ACC112 (cell line): ENCODE data around the gene CPNE4.
"Not testable (repeated sequence)": the region's sequence is repeated elsewhere in the genome, so short reads cannot be mapped to it uniquely, and the experiment has no call there.

Experiments used
- H2AFZ ChIP-seq: fragments of 200-600 bp; sonication (generic); one replicate; pipeline ENCODE4 v1.6.0; 2017; ENCODE audit warnings: antibody characterized with exemption, low read length; ENCODE audit not compliant: unreplicated experiment
- H3K27ac ChIP-seq: fragments of 200-600 bp; sonication (generic); 2 replicates; pipeline ENCODE4 v1.5.1; 2014; ENCODE audit warnings: low read depth, mild to moderate bottlenecking, antibody characterized with exemption, low read length, moderate library complexity
- H3K27me3 ChIP-seq: fragments of 200-600 bp; sonication (generic); 2 replicates; pipeline ENCODE4 v1.6.1; 2014; ENCODE audit warnings: mild to moderate bottlenecking, antibody characterized with exemption, low read length, moderate library complexity, mixed read lengths; ENCODE audit not compliant: insufficient read depth
- H3K36me3 ChIP-seq: fragments of 200-600 bp; sonication (generic); 2 replicates; pipeline ENCODE4 v1.6.1; 2016; ENCODE audit warnings: mild to moderate bottlenecking, antibody characterized with exemption, low read length, moderate library complexity, mixed read lengths; ENCODE audit not compliant: insufficient read depth
- H3K4me1 ChIP-seq: fragments of 200-600 bp; sonication (generic); one replicate; pipeline ENCODE4 v1.6.1; 2016; ENCODE audit warnings: low read length, mixed read lengths; ENCODE audit not compliant: insufficient read depth, unreplicated experiment, control insufficient read depth
- H3K4me3 ChIP-seq: fragments of 200-600 bp; sonication (generic); 2 replicates; pipeline ENCODE4 v1.5.1; 2014; ENCODE audit warnings: mild to moderate bottlenecking, low read depth, low read length
- H3K79me2 ChIP-seq: fragments of 200-600 bp; sonication (generic); one replicate; pipeline ENCODE4 v1.6.0; 2016; ENCODE audit warnings: low read length; ENCODE audit not compliant: control insufficient read depth, unreplicated experiment, insufficient read depth

Gene CPNE4

GRCh38 chr3:131995891-131996290, 38.9 kb downstream of the CPNE4 start:
- H3K27me3 ChIP-seq, result no peaks in the 10 kb centered on the region
- H3K4me3 ChIP-seq, result no peak overlapping the region
- no peaks in the 10 kb centered on the region for H3K79me2 ChIP-seq
- peaks cover 6% of the 10 kb centered on the region for H3K4me1 ChIP-seq
- H3K27ac ChIP-seq, result no peak overlapping the region
- H3K36me3 ChIP-seq, result no peaks in the 10 kb centered on the region
- H2AFZ ChIP-seq, result no peak overlapping the region

DNA sequence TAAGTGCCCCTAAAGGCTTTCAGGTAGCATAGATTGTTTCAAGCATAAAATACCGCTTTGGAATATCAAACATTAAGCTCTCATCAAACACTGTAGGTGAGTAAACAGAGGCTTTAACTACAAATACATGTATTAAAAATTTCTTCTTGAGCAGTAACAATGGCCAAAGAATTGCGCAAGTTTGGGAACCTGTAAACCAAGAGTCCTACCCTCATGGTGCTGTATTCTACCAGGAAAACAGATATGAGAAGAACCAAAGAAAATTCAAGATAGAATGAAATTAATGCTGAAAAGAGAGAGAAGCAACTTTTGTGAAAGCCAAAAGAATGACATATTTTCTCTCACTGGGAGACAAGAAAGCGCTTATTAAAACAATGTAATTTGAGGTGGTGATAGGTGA, 45.5 kb downstream of the CPNE4 start:
- Histone ChIP-seq H3K4me3 (no peak overlapping the region), H3K36me3 (no peaks in the 10 kb centered on the region), H3K27ac (no peak overlapping the region), H3K79me2 (no peaks in the 10 kb centered on the region), H3K27me3 (no peaks in the 10 kb centered on the region), H2AFZ (no peak overlapping the region), H3K4me1 (no peaks in the 10 kb centered on the region)

GRCh38 chr3:131988209-131988608, 46.6 kb downstream of the CPNE4 start:
- H3K4me3 ChIP-seq, result no peak overlapping the region
- H2AFZ ChIP-seq, result no peak overlapping the region
- no peak overlapping the region for H3K27ac ChIP-seq
- no peaks in the 10 kb centered on the region for H3K79me2 ChIP-seq
- H3K4me1 ChIP-seq, result no peaks in the 10 kb centered on the region
- H3K36me3 ChIP-seq, result no peaks in the 10 kb centered on the region
- H3K27me3 ChIP-seq, result no peaks in the 10 kb centered on the region

DNA sequence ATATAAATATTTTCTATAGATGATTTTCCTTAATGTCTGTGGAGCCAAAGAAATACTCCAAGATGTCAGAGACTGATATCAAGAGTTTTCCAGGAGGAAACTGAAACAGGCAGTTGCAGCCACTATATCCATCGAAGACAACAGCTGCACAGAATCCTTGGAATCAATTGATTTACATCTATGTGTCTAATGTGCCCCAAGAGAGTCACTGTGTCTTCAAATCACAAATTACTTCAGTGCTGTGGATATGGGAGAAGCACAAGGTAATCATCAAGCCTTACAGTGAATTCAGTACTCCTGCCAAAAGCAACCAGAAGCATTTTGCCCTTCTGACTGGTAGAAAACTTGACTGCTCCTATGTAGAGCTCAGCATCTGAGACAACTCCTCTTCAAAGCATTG, 51.1 kb downstream of the CPNE4 start:
- no peaks in the 10 kb centered on the region for H3K36me3 ChIP-seq
- H3K79me2 ChIP-seq, result no peaks in the 10 kb centered on the region
- no peak overlapping the region for H3K27ac ChIP-seq
- H3K4me3 ChIP-seq, result no peak overlapping the region
- no peak overlapping the region for H2AFZ ChIP-seq
- no peaks in the 10 kb centered on the region for H3K27me3 ChIP-seq
- no peaks in the 10 kb centered on the region for H3K4me1 ChIP-seq

DNA sequence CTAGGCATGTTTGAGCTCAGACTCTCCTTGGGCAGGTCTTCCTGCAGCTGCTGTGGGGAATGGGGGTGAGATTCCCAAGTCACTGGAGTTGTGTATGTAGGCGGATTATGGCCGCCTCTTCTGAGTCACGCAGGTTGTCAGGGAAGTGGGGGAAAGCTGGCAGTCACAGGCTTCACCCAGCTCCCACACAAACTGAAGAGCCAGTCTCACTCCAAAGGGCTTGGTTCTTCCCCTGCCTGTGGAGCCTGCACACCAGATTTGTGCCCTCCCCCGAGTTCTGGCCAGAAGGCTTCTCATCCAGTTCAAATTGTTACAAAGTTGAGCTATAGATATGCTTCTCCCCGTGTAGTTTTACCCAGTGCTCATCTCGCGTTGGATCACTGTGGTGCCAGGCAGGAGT, 53.5 kb downstream of the CPNE4 start:
- Histone ChIP-seq H3K36me3 (no peaks in the 10 kb centered on the region), H3K27me3 (no peaks in the 10 kb centered on the region), H3K4me3 (no peak overlapping the region), H3K4me1 (no peaks in the 10 kb centered on the region), H2AFZ (no peak overlapping the region), H3K79me2 (no peaks in the 10 kb centered on the region), H3K27ac (no peak overlapping the region)

DNA sequence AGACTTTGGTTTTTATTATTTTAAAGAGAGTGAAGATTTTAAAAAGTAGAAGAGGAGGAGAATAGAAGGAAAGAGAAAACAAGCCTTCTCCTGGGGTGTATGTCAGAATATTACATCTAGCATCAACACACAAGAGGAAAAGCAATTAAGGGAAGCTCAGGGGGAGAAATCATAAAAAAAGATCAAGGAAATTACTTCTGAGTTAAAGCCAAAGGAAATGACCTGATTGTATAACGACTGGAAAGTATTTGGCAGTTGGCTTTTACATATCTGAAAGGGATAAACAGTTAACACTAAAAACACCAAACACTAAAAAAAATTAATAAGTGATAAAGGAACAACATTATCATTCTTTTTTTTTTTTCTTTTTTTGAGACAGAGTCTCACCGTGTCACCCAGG, 58.4 kb downstream of the CPNE4 start:
- Histone ChIP-seq H3K4me1 (no peaks in the 10 kb centered on the region), H3K27me3 (no peaks in the 10 kb centered on the region), H2AFZ (no peak overlapping the region), H3K27ac (no peak overlapping the region), H3K4me3 (no peak overlapping the region), H3K79me2 (no peaks in the 10 kb centered on the region), H3K36me3 (no peaks in the 10 kb centered on the region)

- H3K27me3 ChIP-seq, result no peaks in the 10 kb centered on the region
- H3K4me1 ChIP-seq, result no peaks in the 10 kb centered on the region
- no peaks in the 10 kb centered on the region for H3K36me3 ChIP-seq
- H3K4me3 ChIP-seq, result no peak overlapping the region
- no peak overlapping the region for H2AFZ ChIP-seq
- no peaks in the 10 kb centered on the region for H3K79me2 ChIP-seq
- H3K27ac ChIP-seq, result no peak overlapping the region
These were observed 59.8 kb downstream of the CPNE4 start for GRCh38 chr3:131975047-131975446.

- Histone ChIP-seq H3K79me2 (no peaks in the 10 kb centered on the region), H3K27me3 (no peaks in the 10 kb centered on the region), H3K4me1 (no peaks in the 10 kb centered on the region), H3K27ac (no peak overlapping the region), H3K4me3 (no peak overlapping the region), H3K36me3 (no peaks in the 10 kb centered on the region), H2AFZ (no peak overlapping the region)
These were observed 61.1 kb downstream of the CPNE4 start for GRCh38 chr3:131973731-131974130.

DNA sequence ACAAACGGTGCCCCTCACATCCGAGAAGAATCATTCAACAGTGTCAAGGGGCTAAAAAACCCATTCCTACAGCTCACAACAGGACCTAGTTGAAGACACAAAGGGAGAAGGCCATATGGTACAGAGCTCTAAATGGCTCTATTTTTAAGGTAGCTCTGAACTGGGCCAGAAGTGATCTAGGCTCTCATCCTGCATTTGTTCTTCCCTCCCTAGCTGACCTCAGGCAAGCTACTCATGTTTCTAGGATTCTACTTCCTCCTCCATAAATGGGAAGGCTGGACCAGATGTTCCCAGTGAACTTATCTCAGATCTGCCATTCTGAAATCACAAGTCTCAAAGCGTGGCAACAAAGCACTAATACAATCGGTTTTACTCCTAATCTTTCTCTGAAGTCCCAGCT, 62.3 kb downstream of the CPNE4 start:
- Histone ChIP-seq H3K4me1 (no peaks in the 10 kb centered on the region), H3K4me3 (no peak overlapping the region), H3K36me3 (no peaks in the 10 kb centered on the region), H3K79me2 (no peaks in the 10 kb centered on the region), H3K27ac (no peak overlapping the region), H2AFZ (no peak overlapping the region), H3K27me3 (no peaks in the 10 kb centered on the region)

- H3K4me1 ChIP-seq, result no peaks in the 10 kb centered on the region
- no peak overlapping the region for H2AFZ ChIP-seq
- no peaks in the 10 kb centered on the region for H3K79me2 ChIP-seq
- H3K27me3 ChIP-seq, result no peaks in the 10 kb centered on the region
- no peak overlapping the region for H3K27ac ChIP-seq
- H3K4me3 ChIP-seq, result no peak overlapping the region
- no peaks in the 10 kb centered on the region for H3K36me3 ChIP-seq
These were observed 62.7 kb downstream of the CPNE4 start for GRCh38 chr3:131972091-131972490.

GRCh38 chr3:131963442-131963841, 71.4 kb downstream of the CPNE4 start:
- not testable (repeated sequence) for H3K79me2 ChIP-seq, H3K27ac ChIP-seq, H3K4me3 ChIP-seq, H3K27me3 ChIP-seq, H2AFZ ChIP-seq, H3K36me3 ChIP-seq
- peaks cover 16% of the 10 kb centered on the region for H3K4me1 ChIP-seq

- Histone ChIP-seq H3K27ac (no peak overlapping the region), H2AFZ (no peak overlapping the region), H3K4me1 (peaks cover 16% of the 10 kb centered on the region), H3K27me3 (no peaks in the 10 kb centered on the region), H3K4me3 (no peak overlapping the region), H3K36me3 (no peaks in the 10 kb centered on the region), H3K79me2 (no peaks in the 10 kb centered on the region)
These were observed 71.8 kb downstream of the CPNE4 start for GRCh38 chr3:131962982-131963381.
